ENCODE results near the gene ECT2. TPM values are rescaled to one million over a fixed set of nuclear protein-coding genes. Genes with fewer than 3 reads are reported as not detected.
A peak's percentile ranks its signal among the peaks of the same experiment; 100 is the strongest.

Gene ECT2
- total RNA-seq, 1 donor = 23.2 TPM

- Histone ChIP-seq H3K79me2 (ENCODE audit: insufficient read depth, low read length) (peaks cover 37% of the 10 kb centered on the region), H3K4me2 (ENCODE audit: insufficient read depth, low read length) (peak overlapping the region; percentile 94), H3K27me3 (ENCODE audit: insufficient read depth, low read length) (no peaks in the 10 kb centered on the region), H3K27ac (ENCODE audit: low read depth, low read length) (peak overlapping the region; percentile 99), H3K9me3 (ENCODE audit: low read depth, low read length) (no peaks in the 10 kb centered on the region), H3K4me3 (ENCODE audit: insufficient read depth, low read length) (peak overlapping the region; percentile 94), H4K20me1 (ENCODE audit: insufficient read depth, low read length) (no peaks in the 10 kb centered on the region), H3K4me1 (ENCODE audit: insufficient read depth, low read length) (peaks cover 41% of the 10 kb centered on the region), H3K36me3 (ENCODE audit: insufficient read depth, low read length) (peaks cover under 1% of the 10 kb centered on the region), H2AFZ (ENCODE audit: low read length) (peak overlapping the region; percentile 26)
- TF ChIP-seq CTCF (IDR thresholded peaks at IDR 0.05; ENCODE audit: extremely low read depth, low read depth, low read length) = no peak
- DNase-seq (ENCODE audit: insufficient read length, low spot score, missing footprints) = peak; percentile 73
Measured at GRCh38 chr3:172749230-172749965, 1.1 kb upstream of the ECT2 start.

- peaks cover 5% of the 10 kb centered on the region for H3K36me3 ChIP-seq (ENCODE audit: insufficient read depth, low read length)
- H3K79me2 ChIP-seq (ENCODE audit: insufficient read depth, low read length) = peaks cover 43% of the 10 kb centered on the region
- no peaks in the 10 kb centered on the region for H4K20me1 ChIP-seq (ENCODE audit: insufficient read depth, low read length)
- H2AFZ ChIP-seq (ENCODE audit: low read length) = peak overlapping the region; percentile 56
- H3K27me3 ChIP-seq (ENCODE audit: insufficient read depth, low read length) = no peaks in the 10 kb centered on the region
- peak overlapping the region; percentile 94 for H3K4me2 ChIP-seq (ENCODE audit: insufficient read depth, low read length)
- TF ChIP-seq CTCF (IDR thresholded peaks at IDR 0.05; ENCODE audit: extremely low read depth, low read depth, low read length) = no peak
- H3K4me1 ChIP-seq (ENCODE audit: insufficient read depth, low read length) = peaks cover 41% of the 10 kb centered on the region
- peak overlapping the region; percentile 94 for H3K4me3 ChIP-seq (ENCODE audit: insufficient read depth, low read length)
- H3K27ac ChIP-seq (ENCODE audit: low read depth, low read length) = peak overlapping the region; percentile 99
- DNase-seq (ENCODE audit: insufficient read length, low spot score, missing footprints) = no peak
- H3K9me3 ChIP-seq (ENCODE audit: low read depth, low read length) = no peaks in the 10 kb centered on the region
Measured at GRCh38 chr3:172750069-172750367, 508 bp upstream of the ECT2 start.

GRCh38 chr3:172751175-172751704, 714 bp downstream of the ECT2 start:
- Histone ChIP-seq H3K4me2 (ENCODE audit: insufficient read depth, low read length) (peak overlapping the region; percentile 94), H3K79me2 (ENCODE audit: insufficient read depth, low read length) (peaks cover 55% of the 10 kb centered on the region), H3K9me3 (ENCODE audit: low read depth, low read length) (no peaks in the 10 kb centered on the region), H2AFZ (ENCODE audit: low read length) (peak overlapping the region; percentile 95), H3K27ac (ENCODE audit: low read depth, low read length) (peak overlapping the region; percentile 99), H3K36me3 (ENCODE audit: insufficient read depth, low read length) (peaks cover 14% of the 10 kb centered on the region), H3K27me3 (ENCODE audit: insufficient read depth, low read length) (no peaks in the 10 kb centered on the region), H3K4me3 (ENCODE audit: insufficient read depth, low read length) (peak overlapping the region; percentile 94), H3K4me1 (ENCODE audit: insufficient read depth, low read length) (peaks cover 40% of the 10 kb centered on the region), H4K20me1 (ENCODE audit: insufficient read depth, low read length) (no peaks in the 10 kb centered on the region)
- peak; percentile 31 for DNase-seq (ENCODE audit: insufficient read length, low spot score, missing footprints)
- no peak for TF ChIP-seq CTCF (IDR thresholded peaks at IDR 0.05; ENCODE audit: extremely low read depth, low read depth, low read length)

GRCh38 chr3:172752651-172753050, 2.1 kb downstream of the ECT2 start:
- Histone ChIP-seq H3K9me3 (ENCODE audit: low read depth, low read length) (no peaks in the 10 kb centered on the region), H2AFZ (ENCODE audit: low read length) (no peak overlapping the region), H3K4me1 (ENCODE audit: insufficient read depth, low read length) (peaks cover 36% of the 10 kb centered on the region), H3K4me3 (ENCODE audit: insufficient read depth, low read length) (no peak overlapping the region), H3K79me2 (ENCODE audit: insufficient read depth, low read length) (peaks cover 63% of the 10 kb centered on the region), H3K4me2 (ENCODE audit: insufficient read depth, low read length) (peak overlapping the region; percentile 94), H3K27me3 (ENCODE audit: insufficient read depth, low read length) (no peaks in the 10 kb centered on the region), H3K36me3 (ENCODE audit: insufficient read depth, low read length) (peaks cover 27% of the 10 kb centered on the region), H4K20me1 (ENCODE audit: insufficient read depth, low read length) (no peaks in the 10 kb centered on the region), H3K27ac (ENCODE audit: low read depth, low read length) (no peak overlapping the region)
- no peak for DNase-seq (ENCODE audit: insufficient read length, low spot score, missing footprints)
- no peak for TF ChIP-seq CTCF (IDR thresholded peaks at IDR 0.05; ENCODE audit: extremely low read depth, low read depth, low read length)

Data from osteoblast (primary cell).